ENCODE data around the gene TTLL9. TPM values are rescaled to one million over a fixed set of nuclear protein-coding genes. Genes with fewer than 3 reads are reported as not detected.

TTLL9 gene
- total RNA-seq, 2 donors from 2014 or later: not detected

DNA sequence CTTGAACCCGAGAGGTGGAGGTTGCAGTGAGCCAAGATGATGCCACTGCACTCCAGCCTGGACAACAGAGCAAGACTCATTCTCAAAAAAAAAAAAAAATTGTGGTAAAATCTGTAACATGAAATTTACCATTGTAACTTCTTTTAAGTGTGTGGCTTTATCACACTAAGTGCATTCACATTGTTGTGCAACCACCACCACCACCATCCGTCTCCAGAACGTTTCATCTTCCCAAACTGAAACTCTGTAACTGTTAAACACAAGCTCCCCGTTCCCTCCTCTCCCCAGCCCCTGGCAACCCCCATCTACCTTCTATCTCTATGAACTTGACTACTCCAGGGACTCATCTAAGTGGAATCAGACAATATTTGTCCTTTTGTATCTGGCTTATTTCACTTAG is 51.7 kb downstream of the TTLL9 start:
- no peak for DNase-seq
- Histone ChIP-seq H3K9me3 (no peaks in the 10 kb centered on the region), H3K4me3 (no peak overlapping the region), H3K36me3 (no peaks in the 10 kb centered on the region), H3K4me1 (no peaks in the 10 kb centered on the region), H3K9ac (ENCODE audit: low read depth in 2 of 2, low read length in 2 of 2) (no peak overlapping the region), H3K27me3 (no peaks in the 10 kb centered on the region), H3K27ac (no peak overlapping the region)
- TF ChIP-seq, protein P1, sequence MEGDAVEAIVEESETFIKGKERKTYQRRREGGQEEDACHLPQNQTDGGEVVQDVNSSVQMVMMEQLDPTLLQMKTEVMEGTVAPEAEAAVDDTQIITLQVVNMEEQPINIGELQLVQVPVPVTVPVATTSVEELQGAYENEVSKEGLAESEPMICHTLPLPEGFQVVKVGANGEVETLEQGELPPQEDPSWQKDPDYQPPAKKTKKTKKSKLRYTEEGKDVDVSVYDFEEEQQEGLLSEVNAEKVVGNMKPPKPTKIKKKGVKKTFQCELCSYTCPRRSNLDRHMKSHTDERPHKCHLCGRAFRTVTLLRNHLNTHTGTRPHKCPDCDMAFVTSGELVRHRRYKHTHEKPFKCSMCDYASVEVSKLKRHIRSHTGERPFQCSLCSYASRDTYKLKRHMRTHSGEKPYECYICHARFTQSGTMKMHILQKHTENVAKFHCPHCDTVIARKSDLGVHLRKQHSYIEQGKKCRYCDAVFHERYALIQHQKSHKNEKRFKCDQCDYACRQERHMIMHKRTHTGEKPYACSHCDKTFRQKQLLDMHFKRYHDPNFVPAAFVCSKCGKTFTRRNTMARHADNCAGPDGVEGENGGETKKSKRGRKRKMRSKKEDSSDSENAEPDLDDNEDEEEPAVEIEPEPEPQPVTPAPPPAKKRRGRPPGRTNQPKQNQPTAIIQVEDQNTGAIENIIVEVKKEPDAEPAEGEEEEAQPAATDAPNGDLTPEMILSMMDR (IDR thresholded peaks at IDR 0.05): no peak
- intact Hi-C loops (cut with DNase I): no loop called here

DNA sequence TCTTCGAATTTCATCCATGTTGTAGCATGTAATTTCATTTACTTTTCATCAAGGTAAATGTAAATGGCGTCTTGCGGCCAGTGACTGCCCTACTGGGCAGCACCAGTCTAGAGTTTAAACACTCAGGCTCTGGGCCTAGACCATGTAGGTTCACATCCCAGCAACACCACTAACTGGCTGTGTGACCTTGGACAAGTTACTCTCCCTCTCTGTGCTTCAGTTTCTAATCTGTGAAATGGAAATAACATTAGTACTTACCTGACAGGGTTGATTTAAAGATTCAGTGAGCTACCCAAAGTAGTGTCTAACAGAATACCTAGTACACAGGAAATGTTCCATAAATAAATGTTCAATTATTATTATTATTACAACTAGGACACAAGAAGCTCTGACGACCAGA is 52.2 kb downstream of the TTLL9 start:
- Histone ChIP-seq H3K4me1 (no peaks in the 10 kb centered on the region), H3K27ac (no peak overlapping the region), H3K9ac (ENCODE audit: low read depth in 2 of 2, low read length in 2 of 2) (no peak overlapping the region), H3K36me3 (no peaks in the 10 kb centered on the region), H3K9me3 (no peaks in the 10 kb centered on the region), H3K4me3 (no peak overlapping the region), H3K27me3 (no peaks in the 10 kb centered on the region)
- no peak for DNase-seq
- intact Hi-C loops (cut with DNase I): no loop called here
- TF ChIP-seq, protein P1 (IDR thresholded peaks at IDR 0.05): no peak

DNA sequence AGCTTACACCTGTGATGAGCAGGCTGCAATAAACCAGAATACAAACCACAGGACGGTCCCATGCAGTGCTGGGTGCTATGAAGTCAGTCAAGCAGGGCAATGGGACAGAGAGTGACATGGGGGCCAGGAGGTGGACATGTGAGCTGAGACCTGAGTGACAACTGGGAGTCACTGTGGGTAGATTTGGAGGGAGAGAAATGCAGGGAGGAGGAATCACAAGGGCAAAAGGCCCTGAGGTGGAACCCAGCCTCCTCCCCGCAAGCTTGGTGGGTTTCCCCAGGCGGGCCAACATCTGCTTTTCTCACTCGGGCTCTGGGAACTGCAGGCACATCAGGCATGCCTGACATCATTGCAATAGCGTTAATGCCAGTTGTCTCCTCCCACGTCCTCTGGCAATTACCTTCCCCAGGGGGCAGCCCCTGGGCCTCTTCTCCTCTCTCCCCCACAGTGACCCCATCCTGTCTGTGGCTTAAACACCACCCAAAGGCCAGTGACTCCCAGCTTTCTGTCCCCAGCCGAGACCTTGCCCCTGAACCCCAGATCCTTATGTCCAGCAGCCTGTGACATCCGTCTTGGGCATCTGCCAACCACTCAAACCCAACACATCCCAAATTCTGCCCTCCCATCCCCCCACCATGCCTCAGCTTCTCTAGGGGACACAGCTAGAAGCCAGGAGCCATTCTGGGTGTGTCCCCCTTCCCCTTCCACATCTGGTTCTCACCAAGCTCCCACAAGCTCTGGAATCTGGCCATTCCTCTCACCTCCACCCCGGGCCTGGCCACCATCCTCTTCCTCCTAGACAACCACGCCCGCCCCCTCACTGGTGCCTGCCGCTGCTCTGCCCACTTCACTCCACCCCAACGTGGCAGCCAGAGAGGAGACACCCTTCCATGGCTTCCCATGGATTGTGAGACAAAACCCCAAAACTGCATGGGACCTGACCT is 53.2 kb downstream of the TTLL9 start:
- Histone ChIP-seq H3K27me3 (no peaks in the 10 kb centered on the region), H3K36me3 (no peaks in the 10 kb centered on the region), H3K4me1 (no peaks in the 10 kb centered on the region), H3K9ac (ENCODE audit: low read depth in 2 of 2, low read length in 2 of 2) (no peak overlapping the region), H3K4me3 (no peak overlapping the region), H3K27ac (no peak overlapping the region), H3K9me3 (no peaks in the 10 kb centered on the region)
- intact Hi-C loops (cut with DNase I): no loop called here
- TF ChIP-seq, protein P1 (IDR thresholded peaks at IDR 0.05): no peak
- no peak for DNase-seq

GRCh38 chr20:31924561-31924960 is 54.1 kb downstream of the TTLL9 start:
- Histone ChIP-seq H3K36me3 (no peaks in the 10 kb centered on the region), H3K27me3 (no peaks in the 10 kb centered on the region), H3K9ac (ENCODE audit: low read depth in 2 of 2, low read length in 2 of 2) (no peak overlapping the region), H3K4me3 (no peak overlapping the region), H3K9me3 (no peaks in the 10 kb centered on the region), H3K4me1 (no peaks in the 10 kb centered on the region), H3K27ac (no peak overlapping the region)
- intact Hi-C loops (cut with DNase I): no loop called here
- TF ChIP-seq, protein P1 (IDR thresholded peaks at IDR 0.05): no peak
- DNase-seq: no peak

- no peaks in the 10 kb centered on the region for H3K27me3 ChIP-seq
- DNase-seq: no peak
- H3K9me3 ChIP-seq: no peaks in the 10 kb centered on the region
- no peaks in the 10 kb centered on the region for H3K36me3 ChIP-seq
- H3K9ac ChIP-seq (ENCODE audit: low read depth in 2 of 2, low read length in 2 of 2): no peak overlapping the region
- H3K4me1 ChIP-seq: no peaks in the 10 kb centered on the region
- H3K4me3 ChIP-seq: no peak overlapping the region
- intact Hi-C loops (cut with DNase I): no loop called here
- TF ChIP-seq, protein P1 (IDR thresholded peaks at IDR 0.05): no peak
- no peak overlapping the region for H3K27ac ChIP-seq
Observed at GRCh38 chr20:31925631-31926030, 55.2 kb downstream of the TTLL9 start.
